ENCODE data around the gene PSMD8.

The PSMD8 gene

GRCh38 chr19:38401148-38401547 lies 26.8 kb downstream of the PSMD8 start:
- no peak overlapping the region for H4K91ac ChIP-seq (ENCODE audit: low read depth, low read length, poor library complexity)

GRCh38 chr19:38402623-38402966 lies 28.2 kb downstream of the PSMD8 start:
- no peaks in the 10 kb centered on the region for H3K9me3 ChIP-seq (replicated peaks in 1 of 2; ENCODE audit: control insufficient read depth in 2 of 2, insufficient read depth in 1 of 2, low read depth in 1 of 2, low read length in 2 of 2)
- peak overlapping the region; percentile 74 for H3K18ac ChIP-seq (ENCODE audit: low read length)
- no CpG with 5 or more reads among the region's 18 CpGs for WGBS, 2 donors (ENCODE audit: extremely low coverage in 2 of 2, insufficient read length in 2 of 2, insufficient replicate concordance in 1 of 2)
- no peaks in the 10 kb centered on the region for H3K79me1 ChIP-seq (ENCODE audit: low read depth, low read length)
- H4K8ac ChIP-seq (ENCODE audit: low read depth, low read length) = no peak overlapping the region
- H2AK5ac ChIP-seq (ENCODE audit: low read depth, low read length) = no peak overlapping the region
- H3K4me3 ChIP-seq (ENCODE audit: low read length in 2 of 2) = peak overlapping the region; percentile 47 to 69
- H3K23ac ChIP-seq (ENCODE audit: low read depth, low read length, poor library complexity) = no peak overlapping the region
- no peak for DNase-seq (ENCODE audit: low spot score)
- no peak overlapping the region for H2BK5ac ChIP-seq (ENCODE audit: low read length)
- peaks cover 0 to 9% (median 0%) of the 10 kb centered on the region in 3 experiments for H3K27me3 ChIP-seq (ENCODE audit: control insufficient read depth in 3 of 3, insufficient read depth in 3 of 3, low read depth in 1 of 3, low read length in 3 of 3)
- H3K4ac ChIP-seq (ENCODE audit: low read length) = no peak overlapping the region
- no peak overlapping the region for H3K9ac ChIP-seq (ENCODE audit: low read depth, low read length, poor library complexity)
- H2BK120ac ChIP-seq (ENCODE audit: low read depth, low read length) = no peak overlapping the region
- H2BK12ac ChIP-seq (ENCODE audit: low read length) = no peak overlapping the region
- H3K4me2 ChIP-seq (ENCODE audit: insufficient read depth, low read length, poor library complexity, severe bottlenecking) = peak overlapping the region; percentile 61
- no peak overlapping the region for H3K27ac ChIP-seq (replicated peaks; ENCODE audit: low read length)
- H3K4me1 ChIP-seq (ENCODE audit: control insufficient read depth in 2 of 2, insufficient read depth in 1 of 2, low read depth in 1 of 2, low read length in 2 of 2) = peaks cover 0 to 2% of the 10 kb centered on the region in 2 donors
- H2BK15ac ChIP-seq (ENCODE audit: low read length) = no peak overlapping the region
- H4K91ac ChIP-seq (ENCODE audit: low read depth, low read length, poor library complexity) = no peak overlapping the region
- H3K14ac ChIP-seq (ENCODE audit: low read length) = no peak overlapping the region
- peaks cover 0 to 9% of the 10 kb centered on the region in 2 donors for H3K36me3 ChIP-seq (replicated peaks in 1 of 2; ENCODE audit: control insufficient read depth in 2 of 2, insufficient read depth in 2 of 2, low read length in 2 of 2)
- H2AFZ ChIP-seq (ENCODE audit: low read length) = peak overlapping the region; percentile 97

More at GRCh38 chr19:38401148-38401547, 26.8 kb downstream of the PSMD8 start:
- no peak overlapping the region for H3K4me3 ChIP-seq (ENCODE audit: low read length in 2 of 2)
- H3K4ac ChIP-seq (ENCODE audit: low read length) = no peak overlapping the region
- peaks cover 0 to 8% of the 10 kb centered on the region in 2 donors for H3K36me3 ChIP-seq (replicated peaks in 1 of 2; ENCODE audit: control insufficient read depth in 2 of 2, insufficient read depth in 2 of 2, low read length in 2 of 2)
- no peak overlapping the region for H3K9ac ChIP-seq (ENCODE audit: low read depth, low read length, poor library complexity)
- H2AFZ ChIP-seq (ENCODE audit: low read length) = no peak overlapping the region
- no CpG with 5 or more reads among the region's 3 CpGs for WGBS, 2 donors (ENCODE audit: extremely low coverage in 2 of 2, insufficient read length in 2 of 2, insufficient replicate concordance in 1 of 2)
- no peak overlapping the region for H4K8ac ChIP-seq (ENCODE audit: low read depth, low read length)
- H2BK120ac ChIP-seq (ENCODE audit: low read depth, low read length) = no peak overlapping the region
- no peak overlapping the region for H3K4me2 ChIP-seq (ENCODE audit: insufficient read depth, low read length, poor library complexity, severe bottlenecking)
- peaks cover 0 to 9% (median 0%) of the 10 kb centered on the region in 3 experiments for H3K27me3 ChIP-seq (ENCODE audit: control insufficient read depth in 3 of 3, insufficient read depth in 3 of 3, low read depth in 1 of 3, low read length in 3 of 3)
- H3K79me1 ChIP-seq (ENCODE audit: low read depth, low read length) = no peaks in the 10 kb centered on the region
- H3K9me3 ChIP-seq (replicated peaks in 1 of 2; ENCODE audit: control insufficient read depth in 2 of 2, insufficient read depth in 1 of 2, low read depth in 1 of 2, low read length in 2 of 2) = no peaks in the 10 kb centered on the region
- no peak overlapping the region for H3K18ac ChIP-seq (ENCODE audit: low read length)
- DNase-seq (ENCODE audit: low spot score) = no peak
- no peak overlapping the region for H2BK12ac ChIP-seq (ENCODE audit: low read length)
- no peak overlapping the region for H2AK5ac ChIP-seq (ENCODE audit: low read depth, low read length)
- H3K14ac ChIP-seq (ENCODE audit: low read length) = no peak overlapping the region
- H3K27ac ChIP-seq (replicated peaks; ENCODE audit: low read length) = no peak overlapping the region
- no peak overlapping the region for H3K23ac ChIP-seq (ENCODE audit: low read depth, low read length, poor library complexity)
- H2BK5ac ChIP-seq (ENCODE audit: low read length) = no peak overlapping the region
- H3K4me1 ChIP-seq (ENCODE audit: control insufficient read depth in 2 of 2, insufficient read depth in 1 of 2, low read depth in 1 of 2, low read length in 2 of 2) = peaks cover 0 to 2% of the 10 kb centered on the region in 2 donors
- no peak overlapping the region for H2BK15ac ChIP-seq (ENCODE audit: low read length)

GRCh38 chr19:38402967-38403674 lies 28.8 kb downstream of the PSMD8 start, which contains the start of gene FAM98C:
Gene FAM98C (plus strand): TSS chr19:38403093. CDS start chr19:38403154, 61 bp downstream.
- Histone ChIP-seq H2AK5ac (ENCODE audit: low read depth, low read length) (no peak within 1 kb of the TSS), H3K4me2 (ENCODE audit: insufficient read depth, low read length, poor library complexity, severe bottlenecking) (peak within 1 kb of the TSS; percentile 98), H3K4me3 (ENCODE audit: low read length in 2 of 2) (peak within 1 kb of the TSS; percentile 82 to 91), H3K18ac (ENCODE audit: low read length) (peak within 1 kb of the TSS; percentile 97), H3K14ac (ENCODE audit: low read length) (peak within 1 kb of the TSS; percentile 65), H3K9me3 (replicated peaks in 1 of 2; ENCODE audit: control insufficient read depth in 2 of 2, insufficient read depth in 1 of 2, low read depth in 1 of 2, low read length in 2 of 2) (no peaks in the 10 kb centered on the region), H2BK120ac (ENCODE audit: low read depth, low read length) (no peak within 1 kb of the TSS), H2BK12ac (ENCODE audit: low read length) (peak within 1 kb of the TSS; percentile 66), H3K9ac (ENCODE audit: low read depth, low read length, poor library complexity) (peak within 1 kb of the TSS; percentile 88), H2AFZ (ENCODE audit: low read length) (peak within 1 kb of the TSS; percentile 99), H2BK15ac (ENCODE audit: low read length) (peak within 1 kb of the TSS; percentile 97), H4K8ac (ENCODE audit: low read depth, low read length) (no peak within 1 kb of the TSS), H3K79me1 (ENCODE audit: low read depth, low read length) (no peaks in the 10 kb centered on the region), H3K36me3 (replicated peaks in 1 of 2; ENCODE audit: control insufficient read depth in 2 of 2, insufficient read depth in 2 of 2, low read length in 2 of 2) (peaks cover 0 to 9% of the 10 kb centered on the region in 2 donors), H2BK5ac (ENCODE audit: low read length) (peak within 1 kb of the TSS; percentile 79), H3K4ac (ENCODE audit: low read length) (no peak within 1 kb of the TSS), H3K23ac (ENCODE audit: low read depth, low read length, poor library complexity) (peak within 1 kb of the TSS; percentile 86), H3K27ac (replicated peaks; ENCODE audit: low read length) (no peak within 1 kb of the TSS), H4K91ac (ENCODE audit: low read depth, low read length, poor library complexity) (no peak within 1 kb of the TSS), H3K27me3 (ENCODE audit: control insufficient read depth in 3 of 3, insufficient read depth in 3 of 3, low read depth in 1 of 3, low read length in 3 of 3) (peaks cover 0 to 9% (median 0%) of the 10 kb centered on the region in 3 experiments), H3K4me1 (ENCODE audit: control insufficient read depth in 2 of 2, insufficient read depth in 1 of 2, low read depth in 1 of 2, low read length in 2 of 2) (peaks cover 0 to 2% of the 10 kb centered on the region in 2 donors)
- WGBS, 2 donors (ENCODE audit: extremely low coverage in 2 of 2, insufficient read length in 2 of 2, insufficient replicate concordance in 1 of 2) = no CpG with 5 or more reads among the region's 82 CpGs
- peak; percentile 98 for DNase-seq (ENCODE audit: low spot score)

- no peak overlapping the region for H3K18ac ChIP-seq (ENCODE audit: low read length)
- H2AK5ac ChIP-seq (ENCODE audit: low read depth, low read length) = no peak overlapping the region
- no peak overlapping the region for H3K4me2 ChIP-seq (ENCODE audit: insufficient read depth, low read length, poor library complexity, severe bottlenecking)
- H3K27me3 ChIP-seq (ENCODE audit: control insufficient read depth in 3 of 3, insufficient read depth in 3 of 3, low read depth in 1 of 3, low read length in 3 of 3) = peaks cover 0 to 9% (median 0%) of the 10 kb centered on the region in 3 experiments
- H3K36me3 ChIP-seq (replicated peaks in 1 of 2; ENCODE audit: control insufficient read depth in 2 of 2, insufficient read depth in 2 of 2, low read length in 2 of 2) = peaks cover 0 to 9% of the 10 kb centered on the region in 2 donors
- H4K91ac ChIP-seq (ENCODE audit: low read depth, low read length, poor library complexity) = no peak overlapping the region
- H2AFZ ChIP-seq (ENCODE audit: low read length) = no peak overlapping the region
- no peak overlapping the region for H2BK120ac ChIP-seq (ENCODE audit: low read depth, low read length)
- no peak overlapping the region for H3K14ac ChIP-seq (ENCODE audit: low read length)
- DNase-seq (ENCODE audit: low spot score) = no peak
- WGBS, 2 donors (ENCODE audit: extremely low coverage in 2 of 2, insufficient read length in 2 of 2, insufficient replicate concordance in 1 of 2) = no CpG with 5 or more reads among the region's 6 CpGs
- peaks cover 0 to 2% of the 10 kb centered on the region in 2 donors for H3K4me1 ChIP-seq (ENCODE audit: control insufficient read depth in 2 of 2, insufficient read depth in 1 of 2, low read depth in 1 of 2, low read length in 2 of 2)
- no peak overlapping the region for H3K4ac ChIP-seq (ENCODE audit: low read length)
- no peak overlapping the region for H2BK5ac ChIP-seq (ENCODE audit: low read length)
- no peak overlapping the region for H2BK15ac ChIP-seq (ENCODE audit: low read length)
- H3K9ac ChIP-seq (ENCODE audit: low read depth, low read length, poor library complexity) = no peak overlapping the region
- H3K27ac ChIP-seq (replicated peaks; ENCODE audit: low read length) = no peak overlapping the region
- H3K79me1 ChIP-seq (ENCODE audit: low read depth, low read length) = no peaks in the 10 kb centered on the region
- H3K9me3 ChIP-seq (replicated peaks in 1 of 2; ENCODE audit: control insufficient read depth in 2 of 2, insufficient read depth in 1 of 2, low read depth in 1 of 2, low read length in 2 of 2) = no peaks in the 10 kb centered on the region
- no peak overlapping the region for H2BK12ac ChIP-seq (ENCODE audit: low read length)
- no peak overlapping the region for H3K4me3 ChIP-seq (ENCODE audit: low read length in 2 of 2)
- H3K23ac ChIP-seq (ENCODE audit: low read depth, low read length, poor library complexity) = peak overlapping the region; percentile 11
- no peak overlapping the region for H4K8ac ChIP-seq (ENCODE audit: low read depth, low read length)
These were observed 30.5 kb downstream of the PSMD8 start for GRCh38 chr19:38404858-38405257.

Measured in neuronal stem cell (in vitro differentiated cells).